ENCODE results near the gene TMEM135.

The TMEM135 gene

GRCh38 chr11:87320123-87320522 lies 282.4 kb downstream of the TMEM135 start:
- no peak overlapping the region for H3K4me2 ChIP-seq (ENCODE audit: low read depth, low read length, poor library complexity, severe bottlenecking)
- no peaks in the 10 kb centered on the region for H3K9me2 ChIP-seq (replicated peaks; ENCODE audit: insufficient read depth, low read length)
- H3K36me3 ChIP-seq (ENCODE audit: low read length), result no peaks in the 10 kb centered on the region
- H3K4me3 ChIP-seq (ENCODE audit: insufficient read depth, low read length, poor library complexity, severe bottlenecking), result no peak overlapping the region
- no peaks in the 10 kb centered on the region for H3K9me3 ChIP-seq (ENCODE audit: insufficient read depth, low read length)
- no peak overlapping the region for H3K27ac ChIP-seq (ENCODE audit: low read depth, low read length)
- no peak overlapping the region for H3K9ac ChIP-seq (ENCODE audit: low read length)
- H3K27me3 ChIP-seq (ENCODE audit: low read length), result no peaks in the 10 kb centered on the region
- no peaks in the 10 kb centered on the region for H4K20me1 ChIP-seq (ENCODE audit: low read depth, low read length)
- H3K79me2 ChIP-seq (ENCODE audit: insufficient read depth, low read length), result no peaks in the 10 kb centered on the region
- H3F3A ChIP-seq (ENCODE audit: insufficient read depth), result no peaks in the 10 kb centered on the region
- TF ChIP-seq EZH2phosphoT487 (conservative IDR thresholded peaks at IDR 0.05; ENCODE audit: low read length) (no peak), CTCF (IDR thresholded peaks at IDR 0.05; ENCODE audit: insufficient read depth, low read length, poor library complexity, severe bottlenecking) (no peak)
- H2AFZ ChIP-seq (ENCODE audit: low read depth, low read length, severe bottlenecking), result no peak overlapping the region

GRCh38 chr11:87322568-87322967 lies 284.8 kb downstream of the TMEM135 start:
- H3K4me2 ChIP-seq (ENCODE audit: low read depth, low read length, poor library complexity, severe bottlenecking), result no peak overlapping the region
- no peak overlapping the region for H3K27ac ChIP-seq (ENCODE audit: low read depth, low read length)
- no peaks in the 10 kb centered on the region for H3K36me3 ChIP-seq (ENCODE audit: low read length)
- TF ChIP-seq EZH2phosphoT487 (conservative IDR thresholded peaks at IDR 0.05; ENCODE audit: low read length) (no peak), CTCF (IDR thresholded peaks at IDR 0.05; ENCODE audit: insufficient read depth, low read length, poor library complexity, severe bottlenecking) (no peak)
- no peak overlapping the region for H3K4me3 ChIP-seq (ENCODE audit: insufficient read depth, low read length, poor library complexity, severe bottlenecking)
- H3K27me3 ChIP-seq (ENCODE audit: low read length), result no peaks in the 10 kb centered on the region
- no peaks in the 10 kb centered on the region for H3K9me3 ChIP-seq (ENCODE audit: insufficient read depth, low read length)
- no peaks in the 10 kb centered on the region for H3K9me2 ChIP-seq (replicated peaks; ENCODE audit: insufficient read depth, low read length)
- no peaks in the 10 kb centered on the region for H3K79me2 ChIP-seq (ENCODE audit: insufficient read depth, low read length)
- H4K20me1 ChIP-seq (ENCODE audit: low read depth, low read length), result no peaks in the 10 kb centered on the region
- no peak overlapping the region for H2AFZ ChIP-seq (ENCODE audit: low read depth, low read length, severe bottlenecking)
- no peaks in the 10 kb centered on the region for H3F3A ChIP-seq (ENCODE audit: insufficient read depth)
- H3K9ac ChIP-seq (ENCODE audit: low read length), result no peak overlapping the region

- no peaks in the 10 kb centered on the region for H4K20me1 ChIP-seq (ENCODE audit: low read depth, low read length)
- no peaks in the 10 kb centered on the region for H3K9me3 ChIP-seq (ENCODE audit: insufficient read depth, low read length)
- H3K4me2 ChIP-seq (ENCODE audit: low read depth, low read length, poor library complexity, severe bottlenecking), result no peak overlapping the region
- H3K79me2 ChIP-seq (ENCODE audit: insufficient read depth, low read length), result no peaks in the 10 kb centered on the region
- H3K27me3 ChIP-seq (ENCODE audit: low read length), result no peaks in the 10 kb centered on the region
- no peak for TF ChIP-seq CTCF (IDR thresholded peaks at IDR 0.05; ENCODE audit: insufficient read depth, low read length, poor library complexity, severe bottlenecking)
- no peak for TF ChIP-seq EZH2phosphoT487 (conservative IDR thresholded peaks at IDR 0.05; ENCODE audit: low read length)
- no peaks in the 10 kb centered on the region for H3F3A ChIP-seq (ENCODE audit: insufficient read depth)
- no peak overlapping the region for H3K27ac ChIP-seq (ENCODE audit: low read depth, low read length)
- no peaks in the 10 kb centered on the region for H3K9me2 ChIP-seq (replicated peaks; ENCODE audit: insufficient read depth, low read length)
- no peak overlapping the region for H2AFZ ChIP-seq (ENCODE audit: low read depth, low read length, severe bottlenecking)
- no peaks in the 10 kb centered on the region for H3K36me3 ChIP-seq (ENCODE audit: low read length)
- no peak overlapping the region for H3K4me3 ChIP-seq (ENCODE audit: insufficient read depth, low read length, poor library complexity, severe bottlenecking)
- H3K9ac ChIP-seq (ENCODE audit: low read length), result no peak overlapping the region
These were observed 286.2 kb downstream of the TMEM135 start for GRCh38 chr11:87323899-87324298.
